Measurements from ENCODE around the gene OR6N1. TPM values are rescaled to one million over a fixed set of nuclear protein-coding genes. Genes with fewer than 3 reads are reported as not detected.

OR6N1 gene
- total and polyA plus RNA-seq, 2 of the 4 experiments (the other 2 are of a cell fraction) = not detected

DNA sequence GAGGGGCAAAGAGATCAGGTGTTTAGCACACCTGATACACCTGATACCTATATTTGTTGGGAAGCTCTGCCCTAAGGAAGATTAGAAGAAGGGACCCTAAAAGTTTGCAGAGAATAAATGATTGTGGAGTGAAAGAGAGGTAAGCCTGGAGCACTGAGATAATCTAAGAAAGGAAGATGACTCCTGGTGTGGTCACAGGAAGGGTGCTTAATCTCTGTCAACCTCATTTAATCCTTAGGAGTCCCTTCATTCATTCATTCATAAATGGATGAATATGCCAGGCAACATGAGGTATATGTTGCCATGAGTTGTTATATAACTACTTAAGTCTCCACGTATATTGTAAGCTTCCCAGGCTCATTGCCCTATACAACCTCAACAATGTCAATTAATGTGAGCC is 43.0 kb upstream of the OR6N1 start:
- H3K9me1 ChIP-seq (ENCODE audit: insufficient read depth, low read length) = no peaks in the 10 kb centered on the region

More for the DNA sequence above, 43.0 kb upstream of the OR6N1 start:
- no peaks in the 10 kb centered on the region for H3K9me3 ChIP-seq (ENCODE audit: control insufficient read depth, insufficient read depth, low read length)
- no peak overlapping the region for H3K4ac ChIP-seq (ENCODE audit: low read depth, low read length)
- H3K79me1 ChIP-seq (ENCODE audit: low read depth in 1 of 2, low read length in 2 of 2) = no peaks in the 10 kb centered on the region
- POLR2A ChIA-PET (ENCODE audit: unreplicated experiment) = no interaction called here
- no peak overlapping the region for H2AK9ac ChIP-seq (replicated peaks; ENCODE audit: low read depth, low read length, poor library complexity)
- in situ Hi-C loops (cut with MboI; ENCODE audit: low sequenced_read_pairs) = no loop called here
- dilution Hi-C loops (cut with HindIII; ENCODE audit: low sequenced_read_pairs, unreplicated experiment) = no loop called here
- H2AFZ ChIP-seq (replicated peaks; ENCODE audit: low read length, poor library complexity) = no peak overlapping the region
- H3K36me3 ChIP-seq (ENCODE audit: control insufficient read depth, insufficient read depth, low read length) = no peaks in the 10 kb centered on the region
- no peak for ATAC-seq (ENCODE audit: low read depth)
- H2BK15ac ChIP-seq (ENCODE audit: low read depth, low read length) = no peak overlapping the region
- no peak overlapping the region for H3K9ac ChIP-seq (ENCODE audit: low read depth, low read length)
- no peak overlapping the region for H3K23ac ChIP-seq (ENCODE audit: low read depth, low read length)
- no peak overlapping the region for H4K5ac ChIP-seq (ENCODE audit: low read depth, low read length)
- H4K8ac ChIP-seq (ENCODE audit: low read depth in 2 of 2, low read length in 2 of 2) = no peak overlapping the region
- no peaks in the 10 kb centered on the region for H3K27me3 ChIP-seq (ENCODE audit: control insufficient read depth, insufficient read depth, low read length)
- BruUV-seq (replicated peaks) = no TSS peak
- CTCF ChIA-PET = no interaction called here
- no CpG with 5 or more reads among the region's 1 CpG for WGBS, 2 experiments (ENCODE audit: extremely low coverage in 2 of 2, insufficient read length in 1 of 2)
- no peak overlapping the region for H3K18ac ChIP-seq (ENCODE audit: low read depth, low read length)
- H3K4me3 ChIP-seq (ENCODE audit: insufficient read depth, low read depth, low read length) = no peak overlapping the region
- TF ChIP-seq BHLHE40 (IDR thresholded peaks at IDR 0.05; ENCODE audit: low read depth, low read length) = no peak
- no peak for TF ChIP-seq MAZ (IDR thresholded peaks at IDR 0.05; ENCODE audit: borderline replicate concordance, low read depth, low read length)
- no peak for TF ChIP-seq RCOR1 (IDR thresholded peaks at IDR 0.05; ENCODE audit: insufficient replicate concordance, low read length)
- TF ChIP-seq, protein P1, sequence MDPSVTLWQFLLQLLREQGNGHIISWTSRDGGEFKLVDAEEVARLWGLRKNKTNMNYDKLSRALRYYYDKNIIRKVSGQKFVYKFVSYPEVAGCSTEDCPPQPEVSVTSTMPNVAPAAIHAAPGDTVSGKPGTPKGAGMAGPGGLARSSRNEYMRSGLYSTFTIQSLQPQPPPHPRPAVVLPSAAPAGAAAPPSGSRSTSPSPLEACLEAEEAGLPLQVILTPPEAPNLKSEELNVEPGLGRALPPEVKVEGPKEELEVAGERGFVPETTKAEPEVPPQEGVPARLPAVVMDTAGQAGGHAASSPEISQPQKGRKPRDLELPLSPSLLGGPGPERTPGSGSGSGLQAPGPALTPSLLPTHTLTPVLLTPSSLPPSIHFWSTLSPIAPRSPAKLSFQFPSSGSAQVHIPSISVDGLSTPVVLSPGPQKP (IDR thresholded peaks at IDR 0.05; ENCODE audit: borderline replicate concordance, low read depth, low read length) = no peak
- TF ChIP-seq NFE2L2 (IDR thresholded peaks at IDR 0.05; ENCODE audit: low read depth, low read length) = no peak
- no peak for TF ChIP-seq MAFK (IDR thresholded peaks at IDR 0.05; ENCODE audit: low read depth, low read length)
- no peak for TF ChIP-seq FOS (IDR thresholded peaks at IDR 0.05; ENCODE audit: low read depth, low read length)
- no peak for TF ChIP-seq CHD1 (IDR thresholded peaks at IDR 0.05; ENCODE audit: low read depth, low read length)
- no peak for TF ChIP-seq SMC3 (IDR thresholded peaks at IDR 0.05; ENCODE audit: low read depth, low read length)
- H2BK20ac ChIP-seq (ENCODE audit: low read depth, low read length) = no peak overlapping the region
- no peak overlapping the region for H3K56ac ChIP-seq (ENCODE audit: extremely low read depth, insufficient read depth, low read length)
- H4K91ac ChIP-seq (ENCODE audit: insufficient read depth, low read depth, low read length) = no peak overlapping the region
- H3K4me2 ChIP-seq (ENCODE audit: low read depth, low read length) = no peak overlapping the region
- intact Hi-C loops (cut with micrococcal nuclease) = no loop called here
- H3K4me1 ChIP-seq (ENCODE audit: control insufficient read depth, insufficient read depth, low read length) = no peaks in the 10 kb centered on the region
- no peak overlapping the region for H2AK5ac ChIP-seq (ENCODE audit: low read depth, low read length)
- no peak overlapping the region for H2BK120ac ChIP-seq (ENCODE audit: low read depth, low read length)
- no peak for DNase-seq
- H3K14ac ChIP-seq (replicated peaks; ENCODE audit: low read depth, low read length) = no peak overlapping the region
- H3K27ac ChIP-seq (ENCODE audit: insufficient read depth, low read length) = no peak overlapping the region
- no peak overlapping the region for H2BK5ac ChIP-seq (ENCODE audit: low read depth, low read length, poor library complexity, severe bottlenecking)
- no peaks in the 10 kb centered on the region for H4K20me1 ChIP-seq (ENCODE audit: insufficient read depth, low read length)
